Spleen (tissue), 3 donors: ENCODE measurements around the gene ZNF514.
"Not testable (repeated sequence)": the region's sequence is repeated elsewhere in the genome, so short reads cannot be mapped to it uniquely, and the experiment has no call there.

ENCODE experiments used
- POLR2A ChIP-seq, 3 donors: fragments of 450-650 bp; IDR thresholded peaks; one replicate each; pipeline ENCODE4 v1.5.1; 2017; ENCODE audit warnings: antibody characterized with exemption in 3 of 3, mild to moderate bottlenecking in 1 of 3
- POLR2AphosphoS5 ChIP-seq, 3 donors: sonication (generic); formaldehyde crosslinking; IDR thresholded peaks; one replicate each; pipeline ENCODE4 v1.5.1; 2017; ENCODE audit warnings: antibody characterized with exemption in 3 of 3

DNA sequence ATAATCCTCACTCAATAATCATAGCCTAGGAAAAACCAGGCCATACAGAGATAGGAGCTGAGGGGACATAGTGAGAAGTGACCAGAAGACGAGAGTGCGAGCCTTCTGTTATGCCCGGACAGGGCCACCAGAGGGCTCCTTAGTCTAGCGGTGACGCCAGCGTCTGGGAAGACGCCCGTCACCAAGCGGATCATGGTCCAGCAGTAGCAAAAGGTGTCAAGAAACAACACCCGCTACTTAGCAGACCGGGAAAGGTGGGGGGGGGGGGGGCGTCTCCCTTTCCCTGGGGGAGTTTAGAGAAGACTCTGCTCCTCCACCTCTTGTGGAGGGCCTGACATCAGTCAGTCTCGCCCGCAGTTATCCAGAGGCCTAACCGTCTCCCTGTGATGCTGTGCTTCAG, 33.3 kb upstream of the ZNF514 start:
- TF ChIP-seq POLR2A, POLR2AphosphoS5 (IDR thresholded peaks at IDR 0.05): not testable (repeated sequence)
